NCI-H128 (cell line): ENCODE results near the gene TRIML2.
"Not testable (repeated sequence)": the region's sequence is repeated elsewhere in the genome, so short reads cannot be mapped to it uniquely, and the experiment has no call there.

Experiments
- DNase-seq: peaks from one replicate; lab custom pipeline; 2025; ENCODE audit not compliant: unreplicated experiment; lab: John Stamatoyannopoulos, UW

TRIML2 gene

DNA sequence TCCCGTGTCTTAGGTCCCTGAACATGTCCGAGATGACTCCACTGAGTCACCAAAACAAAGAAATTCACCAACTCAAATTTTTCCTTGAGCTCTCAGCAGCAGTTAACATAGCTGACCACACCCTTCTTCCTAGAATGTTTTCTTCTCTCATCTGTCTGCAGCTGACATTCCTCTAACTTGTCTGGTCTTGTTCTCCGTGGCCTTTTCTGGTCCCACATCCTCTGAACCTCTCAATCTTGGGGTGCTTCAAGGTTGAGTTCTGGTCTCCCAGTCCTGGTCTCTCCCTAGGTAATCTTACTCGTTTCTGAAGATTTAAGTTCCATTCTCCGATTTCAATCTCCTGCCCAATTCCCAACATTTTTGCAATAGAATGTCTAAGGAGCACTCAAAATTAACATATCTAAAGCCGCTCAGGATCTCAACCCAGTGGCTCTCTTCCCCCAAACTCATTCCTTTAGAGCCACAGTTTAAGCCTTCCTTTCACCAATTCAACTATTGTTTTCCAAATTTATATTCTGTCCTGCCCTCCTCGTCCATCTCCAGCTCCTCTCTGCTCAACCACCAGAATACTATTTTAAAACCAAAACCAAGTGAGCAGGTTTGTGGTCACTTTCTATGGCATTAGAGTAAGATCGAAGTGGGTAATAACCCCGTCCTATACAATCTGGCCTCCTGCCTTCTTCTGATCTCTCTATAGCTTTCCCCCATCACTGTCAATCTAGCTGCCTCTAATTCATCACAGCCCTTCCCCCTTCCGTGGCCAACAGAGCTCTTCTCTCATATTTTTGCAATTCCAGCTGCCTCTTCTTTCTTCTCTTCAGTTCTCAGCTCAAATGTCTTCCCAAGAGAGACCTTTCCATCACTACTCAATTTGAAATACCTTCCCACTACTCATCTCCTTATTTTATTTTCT, 1.2 kb downstream of the TRIML2 start:
- no peak for DNase-seq

DNA sequence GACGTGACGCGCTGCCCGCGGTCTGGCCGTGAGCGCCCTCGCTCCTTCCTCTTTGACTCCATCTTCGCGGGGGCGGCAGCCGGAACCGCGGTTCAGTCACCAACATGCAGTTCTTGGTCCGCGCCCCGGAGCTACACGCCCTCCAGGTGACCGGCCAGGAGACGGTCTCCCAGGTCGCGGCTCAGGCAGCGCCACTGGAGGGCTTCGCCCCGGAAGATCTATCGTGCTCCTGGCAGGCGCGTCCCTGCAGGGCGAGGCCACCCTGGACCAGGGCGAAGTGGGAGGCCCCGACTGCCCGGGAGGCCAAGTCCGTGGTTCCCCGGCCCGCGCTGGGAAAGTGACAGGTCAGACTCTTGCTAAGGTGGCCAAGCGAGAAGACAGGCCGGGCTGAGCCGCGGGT, 2.9 kb downstream of the TRIML2 start:
- no peak for DNase-seq

DNA sequence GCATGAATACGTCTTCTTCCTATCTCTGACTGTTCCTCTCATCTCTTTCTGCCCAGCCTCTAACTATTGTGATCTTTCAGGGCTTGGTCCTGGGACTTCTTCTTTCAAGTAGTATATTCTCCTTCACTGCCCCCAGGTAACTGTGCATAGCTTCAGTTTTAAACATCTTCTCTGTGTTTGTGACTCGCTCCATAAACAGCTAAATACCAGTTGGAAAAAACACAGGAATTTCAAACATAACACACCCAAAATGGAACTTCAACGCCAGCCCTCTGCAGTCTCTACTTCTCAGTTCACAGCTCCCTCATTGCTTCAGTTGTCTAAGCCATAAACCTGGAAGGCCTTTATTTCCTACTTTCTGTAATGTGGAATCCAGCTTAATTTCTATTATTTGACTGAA, 16.6 kb downstream of the TRIML2 start:
- DNase-seq, result no peak

DNA sequence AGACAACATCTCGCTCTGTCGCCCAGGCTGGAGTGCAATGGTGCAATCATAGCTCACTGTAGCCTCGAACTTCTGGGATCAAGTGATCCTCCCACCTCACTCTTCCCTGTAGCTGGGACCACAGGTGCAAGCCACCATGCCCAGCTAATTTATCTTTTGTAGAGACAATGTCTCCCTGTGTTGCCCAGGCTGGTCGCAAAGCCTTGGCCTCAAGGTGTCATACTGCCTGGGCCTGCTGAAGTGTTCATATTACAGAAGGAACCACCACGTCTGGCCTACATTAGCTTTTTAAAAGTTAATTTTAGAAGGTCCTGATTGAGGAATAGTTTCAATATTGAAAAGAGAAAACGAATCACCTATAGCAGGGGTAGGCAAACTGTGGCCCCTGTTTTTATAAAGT, 22.5 kb downstream of the TRIML2 start:
- DNase-seq, result no peak

DNA sequence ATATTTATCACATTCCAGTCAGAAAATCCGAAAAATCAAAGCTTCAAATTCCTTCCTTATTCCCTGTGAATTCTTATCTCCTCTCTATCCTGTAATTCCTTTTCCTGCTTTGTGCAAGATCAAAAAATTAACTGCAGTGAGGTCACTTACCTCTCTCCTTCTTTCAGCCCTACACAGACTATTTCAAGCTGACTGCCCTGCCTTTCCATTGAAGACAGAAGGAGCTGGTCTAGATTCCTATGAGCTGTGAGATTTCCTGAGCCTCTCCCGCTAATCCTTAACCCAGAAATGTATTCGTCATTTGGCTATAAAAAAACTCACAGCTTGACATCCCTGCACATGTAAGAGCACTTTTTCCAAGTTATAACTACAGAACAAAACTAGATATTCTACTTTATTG, 26.6 kb downstream of the TRIML2 start:
- no peak for DNase-seq

DNA sequence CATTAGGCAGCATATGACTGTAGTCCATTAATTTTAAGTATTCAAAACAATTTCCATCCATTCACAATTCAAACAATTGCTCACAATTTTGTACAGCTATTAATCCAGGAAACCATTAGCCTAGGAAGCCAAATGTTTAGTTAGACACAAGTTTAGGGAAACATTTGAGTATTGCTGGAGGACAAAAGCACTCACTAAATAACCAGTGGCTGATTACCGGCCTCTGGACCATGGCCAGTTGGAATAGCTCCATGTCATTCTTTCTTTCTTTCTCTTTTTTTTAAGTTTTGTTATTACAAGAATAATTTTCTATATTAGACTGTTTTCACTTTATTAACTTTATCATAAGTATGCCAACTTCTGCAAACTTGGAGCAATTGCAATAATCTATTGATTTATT, 31.3 kb downstream of the TRIML2 start:
- no peak for DNase-seq

DNA sequence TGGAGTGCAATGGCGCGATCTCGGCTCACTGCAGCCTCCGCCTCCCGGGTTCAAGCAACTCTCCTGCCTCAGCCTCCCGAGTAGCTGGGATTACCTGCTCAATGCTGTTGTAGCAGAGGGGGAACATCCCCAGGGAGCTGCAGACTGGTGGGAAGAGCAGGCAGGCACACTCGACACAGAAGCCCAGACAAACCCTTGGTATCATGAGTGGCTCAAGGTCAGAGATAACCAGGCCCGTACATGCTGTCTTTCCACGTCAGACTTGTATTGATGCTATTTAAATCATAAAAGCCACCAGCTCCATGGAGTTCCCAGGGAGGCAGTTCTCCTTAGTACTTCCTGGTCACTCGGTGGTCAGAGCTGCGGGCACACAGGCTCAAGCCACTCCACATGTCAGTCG, 33.2 kb downstream of the TRIML2 start:
- DNase-seq, result no peak

DNA sequence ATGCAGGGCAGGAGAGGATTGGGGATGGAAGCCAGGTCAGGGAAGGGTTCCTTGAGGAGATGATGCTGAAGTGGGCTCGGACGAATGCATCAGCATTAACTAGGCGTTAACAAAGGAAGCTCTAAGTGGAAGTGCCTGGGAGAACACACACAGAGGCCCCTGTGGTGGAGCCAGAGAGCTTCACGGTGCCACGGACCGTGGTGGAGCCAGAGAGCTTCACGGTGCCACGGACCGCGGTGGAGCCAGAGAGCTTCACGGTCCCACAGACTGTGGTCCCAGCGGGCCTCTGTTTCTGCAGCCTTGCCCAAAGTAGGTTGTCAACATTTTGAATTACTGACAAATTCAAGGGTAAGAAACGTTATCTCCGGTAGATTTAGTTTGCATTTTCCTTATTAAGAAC, 48.3 kb downstream of the TRIML2 start:
- DNase-seq, result no peak

DNA sequence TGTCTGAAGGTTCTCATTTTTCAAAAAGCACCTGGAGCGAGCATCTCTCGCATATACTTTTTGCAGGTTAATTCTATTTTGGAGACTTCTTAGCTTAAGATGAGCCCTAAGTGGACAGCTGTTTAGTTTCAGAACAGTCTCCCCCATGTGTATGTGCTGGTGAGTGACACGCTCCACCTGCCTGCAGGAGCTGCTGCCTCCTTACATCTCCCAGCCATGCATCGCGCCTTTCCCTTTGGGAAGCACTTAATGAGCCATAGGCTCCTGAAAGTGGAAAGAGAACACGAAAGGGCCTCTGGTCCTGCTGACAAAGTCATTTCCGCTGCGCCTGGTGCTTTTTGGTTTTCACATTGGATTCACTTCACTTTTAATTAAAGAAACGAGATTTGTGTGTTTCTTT, 56.1 kb downstream of the TRIML2 start:
- no peak for DNase-seq

DNA sequence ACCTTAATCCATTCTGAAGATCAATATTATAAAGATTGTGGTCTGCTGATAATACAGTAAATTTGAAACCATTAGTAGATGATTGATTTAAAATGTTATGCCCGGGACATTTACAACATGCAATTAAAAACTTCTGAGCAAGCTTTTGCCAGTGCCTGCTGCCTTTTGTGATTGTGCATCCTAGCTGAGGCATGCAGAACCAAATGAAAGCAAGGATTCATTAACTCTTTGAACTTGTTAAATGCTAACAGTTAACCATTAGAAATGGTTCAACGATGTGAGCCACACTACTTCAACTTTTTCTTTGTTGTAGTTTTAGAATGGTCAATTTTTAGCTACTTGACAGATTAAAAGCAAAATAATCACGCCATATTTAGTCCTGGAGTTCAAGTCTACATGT, 62.7 kb downstream of the TRIML2 start:
- DNase-seq, result no peak

DNA sequence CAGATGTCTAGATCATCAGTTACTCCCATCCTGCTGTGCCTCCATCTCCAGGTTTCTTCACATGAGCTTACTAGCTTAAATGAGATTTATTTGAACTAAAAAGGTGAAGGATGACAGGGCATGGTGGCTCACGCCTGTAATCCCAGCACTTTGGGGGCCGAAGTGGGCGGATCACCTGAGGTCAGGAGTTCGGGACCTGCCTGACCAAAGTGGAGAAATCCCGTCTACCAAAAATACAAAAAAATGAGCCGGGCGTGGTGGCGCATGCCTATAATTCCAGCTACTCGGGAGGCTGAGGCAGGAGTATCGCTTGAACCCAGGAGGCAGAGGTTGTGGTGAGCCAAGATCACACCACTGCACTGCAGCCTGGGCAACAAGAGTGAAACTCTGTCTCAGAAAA, 63.9 kb downstream of the TRIML2 start:
- not testable (repeated sequence) for DNase-seq

DNA sequence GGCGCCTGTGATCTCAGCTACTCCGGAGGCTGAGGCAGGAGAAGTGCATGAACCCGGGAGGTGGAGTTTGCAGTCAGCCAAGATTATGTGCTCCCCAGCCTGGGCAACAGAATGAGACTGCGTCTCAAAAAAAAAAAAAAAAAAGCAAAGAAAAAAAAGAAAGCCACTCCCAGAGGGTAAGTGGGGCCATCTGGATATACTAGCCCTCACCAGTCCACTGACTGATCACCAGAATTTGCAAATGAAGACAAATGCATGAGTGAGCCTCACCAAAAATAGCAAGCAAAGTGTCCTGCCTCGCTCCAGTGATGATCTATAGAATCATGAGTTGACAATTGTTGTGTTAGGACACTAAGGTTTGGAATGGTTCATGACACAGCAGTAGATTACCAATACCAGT, 66.2 kb downstream of the TRIML2 start:
- DNase-seq, result no peak

DNA sequence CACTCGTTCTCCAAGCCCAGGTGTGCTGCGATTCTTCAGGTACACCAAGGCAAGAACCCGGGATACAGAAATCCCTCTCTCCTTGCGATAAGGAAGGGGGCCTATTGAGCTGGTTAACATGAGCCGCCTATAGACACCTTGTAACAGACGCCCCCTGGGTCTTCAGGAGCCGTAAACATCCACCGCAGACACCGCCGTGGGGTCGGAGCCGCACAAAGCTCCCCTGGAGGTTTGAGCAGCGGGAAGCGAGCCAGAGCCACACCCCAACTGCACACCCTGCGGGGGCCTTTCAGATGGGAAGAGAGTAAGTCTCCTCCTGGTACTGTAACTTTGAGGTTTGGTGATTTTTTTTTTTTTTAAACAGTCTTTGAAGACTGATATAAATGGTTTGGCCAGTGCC, 67.2 kb downstream of the TRIML2 start:
- no peak for DNase-seq

DNA sequence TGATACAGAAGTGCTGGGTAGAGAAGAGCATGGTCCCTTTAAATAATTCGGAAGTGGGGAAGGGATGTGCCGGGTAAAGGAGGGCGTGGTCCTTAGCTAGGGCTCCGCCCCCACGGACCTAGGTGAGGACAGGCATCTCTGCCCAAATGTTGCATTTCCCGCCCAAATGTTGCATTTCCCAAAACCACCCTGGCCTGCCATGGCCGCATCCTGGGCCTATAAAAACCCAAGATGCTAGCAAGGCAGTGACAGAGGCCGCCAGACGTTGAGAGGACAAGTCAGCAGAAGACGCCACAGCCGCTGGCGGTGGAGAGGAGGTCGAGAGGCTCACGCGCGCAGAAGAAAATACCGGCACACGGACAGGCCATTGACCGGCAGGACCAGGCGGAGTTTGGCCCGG, 67.7 kb downstream of the TRIML2 start:
- DNase-seq, result no peak
